Gastrocnemius medialis (tissue), 4 donors: Measurements from ENCODE around the gene CERT1. TPM values are rescaled to one million over a fixed set of nuclear protein-coding genes. Genes with fewer than 3 reads are reported as not detected.
"Not testable (repeated sequence)": the region's sequence is repeated elsewhere in the genome, so short reads cannot be mapped to it uniquely, and the experiment has no call there.

Experiments
- ATAC-seq, 2 donors: fragments of 150-250 bp; one replicate each; pipeline ENCODE4 v1.9.1; 2016
- DNase-seq, 2 donors: peaks; one replicate each; pipeline ENCODE4 v3.0.0-alpha.2; 2019
- H3K27ac ChIP-seq, 4 donors: fragments of 200-600 bp; sonication (generic); 1 replicate in 1 of 4; 2 replicates in 3 of 4; pipeline ENCODE4 v1.5.1; 2016 to 2018; ENCODE audit warnings: mild to moderate bottlenecking in 2 of 4, moderate library complexity in 1 of 4
- H3K27me3 ChIP-seq, 3 donors: fragments of 200-600 bp; sonication (generic) in 2 of 3; 1 replicate in 1 of 3; 2 replicates in 2 of 3; pipeline versions ENCODE4 v1.5.1 to v1.6.0; 2016 to 2019; ENCODE audit warnings: mild to moderate bottlenecking in 1 of 3, moderate library complexity in 1 of 3
- H3K36me3 ChIP-seq, 2 donors: fragments of 200-600 bp; sonication (generic) in 1 of 2; one replicate each; pipeline ENCODE4 v1.5.1; 2017 to 2018
- H3K4me1 ChIP-seq, 2 donors: fragments of 200-600 bp; sonication (generic) in 1 of 2; one replicate each; pipeline ENCODE4 v1.5.1; 2016 to 2017; ENCODE audit warnings: mild to moderate bottlenecking in 2 of 2
- H3K4me3 ChIP-seq, 4 donors: fragments of 200-600 bp; sonication (generic) in 3 of 4; 1 replicate in 1 of 4; 2 replicates in 3 of 4; pipeline ENCODE4 v1.5.1; 2016 to 2019; ENCODE audit warnings: mild to moderate bottlenecking in 2 of 4
- H3K9me3 ChIP-seq, 3 donors: fragments of 200-600 bp; sonication (generic) in 2 of 3; 1 replicate in 1 of 3; 2 replicates in 2 of 3; pipeline ENCODE4 v1.5.1; 2016 to 2019
- CTCF ChIP-seq, 5 experiments: fragments of 450-650 bp in 3 of 5; fragments of 200-600 bp in 2 of 5; sonication (generic) in 2 of 5; IDR thresholded peaks in 4 of 5; conservative IDR thresholded peaks in 1 of 5; 1 replicate in 4 of 5; 2 replicates in 1 of 5; pipeline ENCODE4 v1.5.1; 2016 to 2019; ENCODE audit warnings: antibody characterized with exemption in 5 of 5, mild to moderate bottlenecking in 3 of 5, moderate library complexity in 3 of 5
- POLR2A ChIP-seq, 2 donors: fragments of 450-650 bp; IDR thresholded peaks; one replicate each; pipeline ENCODE4 v1.6.1; 2017; ENCODE audit warnings: antibody characterized with exemption in 2 of 2, mild to moderate bottlenecking in 2 of 2, moderate library complexity in 2 of 2
- in situ Hi-C, 4 donors: fragments of 200-750 bp; cut with MboI; loops; one replicate each; pipeline versions ENCODE4 v1.15.0 to v1.8.0; 2017; ENCODE audit warnings: low sequenced_read_pairs in 4 of 4
- intact Hi-C: fragments of 100-400 bp; cut with DNase I; formaldehyde crosslinking; loops from one replicate; pipeline ENCODE4 v1.15.1; 2023; ENCODE audit warnings: low total_unique reads
- total RNA-seq, 4 donors: library from RNA; depleted of rRNA; stranded (reverse); fragments of >200 nt; gene quantifications; one replicate each; pipeline versions ENCODE4 v1.1.0 to v1.2.3, GENCODE V29; 2016

The CERT1 gene
- total RNA-seq, 4 donors from 2014 or later = 30.8 to 50.6 (median 41.9) TPM

- no peak for TF ChIP-seq CTCF (IDR thresholded peaks at IDR 0.05 in 4 of 5, conservative IDR thresholded peaks at IDR 0.05 in 1 of 5)
- no peak for TF ChIP-seq POLR2A (IDR thresholded peaks at IDR 0.05)
- ATAC-seq (no peak), DNase-seq (no peak)
- in situ Hi-C loops = no loop called here
- Histone ChIP-seq H3K36me3 (no peaks in the 10 kb centered on the region), H3K9me3 (no peaks in the 10 kb centered on the region), H3K4me3 (no peak overlapping the region), H3K27ac (no peak overlapping the region), H3K4me1 (peaks cover 0 to 1% of the 10 kb centered on the region in 2 donors), H3K27me3 (no peaks in the 10 kb centered on the region)
- intact Hi-C loops = no loop called here
Measured at GRCh38 chr5:75498208-75498777, 13.1 kb downstream of the CERT1 start.

GRCh38 chr5:75496026-75496425, 15.4 kb downstream of the CERT1 start:
- no peak overlapping the region for H3K27ac ChIP-seq
- H3K36me3 ChIP-seq = no peaks in the 10 kb centered on the region
- intact Hi-C loops (no loop called here), in situ Hi-C loops (no loop called here)
- H3K27me3 ChIP-seq = no peaks in the 10 kb centered on the region
- no peak for DNase-seq
- ATAC-seq = no peak
- no peaks in the 10 kb centered on the region for H3K4me1 ChIP-seq
- TF ChIP-seq POLR2A (IDR thresholded peaks at IDR 0.05) = no peak
- TF ChIP-seq CTCF (IDR thresholded peaks at IDR 0.05 in 4 of 5, conservative IDR thresholded peaks at IDR 0.05 in 1 of 5) = no peak
- H3K9me3 ChIP-seq = no peaks in the 10 kb centered on the region
- H3K4me3 ChIP-seq = no peak overlapping the region

GRCh38 chr5:75491621-75492020, 19.8 kb downstream of the CERT1 start:
- intact Hi-C loops = no loop called here
- no peak for DNase-seq
- Histone ChIP-seq H3K4me1 (no peaks in the 10 kb centered on the region), H3K27ac (no peak overlapping the region), H3K36me3 (no peaks in the 10 kb centered on the region), H3K4me3 (no peak overlapping the region), H3K9me3 (no peaks in the 10 kb centered on the region), H3K27me3 (no peaks in the 10 kb centered on the region)
- in situ Hi-C loops = no loop called here
- ATAC-seq = no peak
- TF ChIP-seq CTCF (IDR thresholded peaks at IDR 0.05 in 4 of 5, conservative IDR thresholded peaks at IDR 0.05 in 1 of 5) = no peak
- no peak for TF ChIP-seq POLR2A (IDR thresholded peaks at IDR 0.05)

GRCh38 chr5:75489847-75490246, 21.6 kb downstream of the CERT1 start:
- not testable (repeated sequence) for ATAC-seq, H3K27me3 ChIP-seq, DNase-seq

GRCh38 chr5:75484605-75485004, 26.8 kb downstream of the CERT1 start:
- H3K9me3 ChIP-seq = no peaks in the 10 kb centered on the region
- DNase-seq (no peak), ATAC-seq (no peak)
- H3K4me1 ChIP-seq = peaks cover 11 to 13% of the 10 kb centered on the region in 2 donors
- no peaks in the 10 kb centered on the region for H3K36me3 ChIP-seq
- H3K27ac ChIP-seq = no peak overlapping the region
- TF ChIP-seq POLR2A (IDR thresholded peaks at IDR 0.05) (no peak), CTCF (IDR thresholded peaks at IDR 0.05 in 4 of 5, conservative IDR thresholded peaks at IDR 0.05 in 1 of 5) (no peak)
- intact Hi-C loops = no loop called here
- H3K4me3 ChIP-seq = no peak overlapping the region
- no peaks in the 10 kb centered on the region for H3K27me3 ChIP-seq
- in situ Hi-C loops = no loop called here

More at GRCh38 chr5:75489847-75490246, 21.6 kb downstream of the CERT1 start:
- intact Hi-C loops, H3K27ac ChIP-seq, H3K4me1 ChIP-seq, in situ Hi-C loops, H3K36me3 ChIP-seq, H3K9me3 ChIP-seq, H3K4me3 ChIP-seq: not testable (repeated sequence)
